Measurements from ENCODE around the gene ZSCAN16. TPM values are rescaled to one million over a fixed set of nuclear protein-coding genes. Genes with fewer than 3 reads are reported as not detected.
A peak's percentile ranks its signal among the peaks of the same experiment; 100 is the strongest.
"Not testable (repeated sequence)": the region's sequence is repeated elsewhere in the genome, so short reads cannot be mapped to it uniquely, and the experiment has no call there.

ZSCAN16 gene
- total and polyA plus RNA-seq, 2 donors (not counting 1 experiment from before 2014, with no cell fraction given), result 5.4 to 15.4 TPM

GRCh38 chr6:28102222-28102621 is 22.2 kb upstream of the ZSCAN16 start:
- ATAC-seq (ENCODE audit: low read depth); H3K4me1 ChIP-seq (ENCODE audit: control insufficient read depth in 2 of 2, insufficient read depth in 2 of 2, low read length in 2 of 2); H3K4me2 ChIP-seq (replicated peaks; ENCODE audit: low read depth, low read length, poor library complexity, severe bottlenecking); H3K4me3 ChIP-seq (ENCODE audit: control extremely low read depth in 1 of 5, extremely low read depth in 1 of 5, insufficient read depth in 1 of 5, low read depth in 2 of 5, low read length in 4 of 5); DNase-seq; intact Hi-C loops (cut with micrococcal nuclease); H3K27ac Mint-ChIP-seq; H2AFZ ChIP-seq (ENCODE audit: insufficient read depth, low read depth, low read length, poor library complexity, severe bottlenecking); H3K9me3 Mint-ChIP-seq (ENCODE audit: insufficient read depth); H4K20me1 ChIP-seq (ENCODE audit: control insufficient read depth, insufficient read depth, low read length, poor library complexity, severe bottlenecking); H3K27ac ChIP-seq (ENCODE audit: low read length in 2 of 2); H3K79me2 ChIP-seq (ENCODE audit: control insufficient read depth, insufficient read depth, low read length); H3K27me3 ChIP-seq (replicated peaks in 1 of 4; ENCODE audit: control extremely low read depth in 1 of 4, control insufficient read depth in 3 of 4, insufficient read depth in 4 of 4, low read length in 3 of 4); H3K9me3 ChIP-seq (ENCODE audit: control extremely low read depth in 1 of 3, control insufficient read depth in 2 of 3, insufficient read depth in 1 of 3, low read length in 2 of 3); H3K9ac ChIP-seq (ENCODE audit: low read length); H3K36me3 ChIP-seq (replicated peaks in 1 of 2; ENCODE audit: control extremely low read depth in 1 of 2, control insufficient read depth in 1 of 2, extremely low read depth in 1 of 2, insufficient read depth in 2 of 2, low read length in 1 of 2); H3K27me3 Mint-ChIP-seq; POLR2A ChIA-PET: not testable (repeated sequence)
- CTCF ChIA-PET, result interaction anchor here (1.0 kb wide), 1 partner anchor 27 kb away, joined by 3 read pairs; no protein-coding TSS in a partner anchor
- WGBS (ENCODE audit: insufficient coverage), result no CpG with 5 or more reads among the region's 7 CpGs
- H3K4me1 Mint-ChIP-seq, result peaks cover 13% of the 10 kb centered on the region
- H3K4me3 Mint-ChIP-seq, result peak overlapping the region; percentile 29

- H3K9me3 Mint-ChIP-seq (ENCODE audit: insufficient read depth), result not testable (repeated sequence)
Observed at GRCh38 chr6:28102699-28103098, 21.7 kb upstream of the ZSCAN16 start.

More at GRCh38 chr6:28102699-28103098, 21.7 kb upstream of the ZSCAN16 start:
- H3K4me1 ChIP-seq (ENCODE audit: control insufficient read depth in 2 of 2, insufficient read depth in 2 of 2, low read length in 2 of 2); intact Hi-C loops (cut with micrococcal nuclease); H3K9ac ChIP-seq (ENCODE audit: low read length); H3K27me3 Mint-ChIP-seq; H3K4me3 ChIP-seq (ENCODE audit: control extremely low read depth in 1 of 5, extremely low read depth in 1 of 5, insufficient read depth in 1 of 5, low read depth in 2 of 5, low read length in 4 of 5); H4K20me1 ChIP-seq (ENCODE audit: control insufficient read depth, insufficient read depth, low read length, poor library complexity, severe bottlenecking); H2AFZ ChIP-seq (ENCODE audit: insufficient read depth, low read depth, low read length, poor library complexity, severe bottlenecking); H3K9me3 ChIP-seq (ENCODE audit: control extremely low read depth in 1 of 3, control insufficient read depth in 2 of 3, insufficient read depth in 1 of 3, low read length in 2 of 3); DNase-seq; H3K27ac ChIP-seq (ENCODE audit: low read length in 2 of 2); H3K4me2 ChIP-seq (replicated peaks; ENCODE audit: low read depth, low read length, poor library complexity, severe bottlenecking); H3K36me3 ChIP-seq (replicated peaks in 1 of 2; ENCODE audit: control extremely low read depth in 1 of 2, control insufficient read depth in 1 of 2, extremely low read depth in 1 of 2, insufficient read depth in 2 of 2, low read length in 1 of 2); ATAC-seq (ENCODE audit: low read depth); H3K79me2 ChIP-seq (ENCODE audit: control insufficient read depth, insufficient read depth, low read length); H3K27me3 ChIP-seq (replicated peaks in 1 of 4; ENCODE audit: control extremely low read depth in 1 of 4, control insufficient read depth in 3 of 4, insufficient read depth in 4 of 4, low read length in 3 of 4): not testable (repeated sequence)
- Mint-ChIP-seq H3K4me3 (peak overlapping the region; percentile 14), H3K27ac (peak overlapping the region; percentile 32), H3K4me1 (peaks cover 13% of the 10 kb centered on the region)
- ChIA-PET POLR2A (interaction anchor here (0.7 kb wide), 1 partner anchor 9 kb away, joined by 3 read pairs; no protein-coding TSS in a partner anchor), CTCF (interaction anchor here (1.0 kb wide), 1 partner anchor 28 kb away, joined by 3 read pairs; no protein-coding TSS in a partner anchor)

Measured in B cell (primary cell).